MM.1S (cell line): ENCODE measurements around the gene TMEM19.

Experiments
- CTCF ChIP-seq: fragments of 300-600 bp; sonication (generic); IDR thresholded peaks from 2 replicates; pipeline ENCODE4 v1.5.1; 2016; ENCODE audit warnings: antibody characterized with exemption, low read length, mixed read lengths
- EZH2 ChIP-seq: fragments of 300-600 bp; sonication (generic); optimal IDR thresholded peaks from 2 replicates; pipeline ENCODE3; 2017; ENCODE audit warnings: low read depth, mild to moderate bottlenecking, antibody characterized with exemption, low read length, mixed read lengths
- EZH2phosphoT487 ChIP-seq: fragments of 300-600 bp; sonication (generic); IDR thresholded peaks from 2 replicates; pipeline ENCODE4 v1.6.1; 2018; ENCODE audit warnings: antibody characterized with exemption, low read length

GRCh38 chr12:71685914-71686657 lies at the start of gene TMEM19:
- TF ChIP-seq CTCF (peak; percentile 41), EZH2 (no peak), EZH2phosphoT487 (no peak)
